Measurements from ENCODE around the gene PLXNA3.

The PLXNA3 gene

DNA sequence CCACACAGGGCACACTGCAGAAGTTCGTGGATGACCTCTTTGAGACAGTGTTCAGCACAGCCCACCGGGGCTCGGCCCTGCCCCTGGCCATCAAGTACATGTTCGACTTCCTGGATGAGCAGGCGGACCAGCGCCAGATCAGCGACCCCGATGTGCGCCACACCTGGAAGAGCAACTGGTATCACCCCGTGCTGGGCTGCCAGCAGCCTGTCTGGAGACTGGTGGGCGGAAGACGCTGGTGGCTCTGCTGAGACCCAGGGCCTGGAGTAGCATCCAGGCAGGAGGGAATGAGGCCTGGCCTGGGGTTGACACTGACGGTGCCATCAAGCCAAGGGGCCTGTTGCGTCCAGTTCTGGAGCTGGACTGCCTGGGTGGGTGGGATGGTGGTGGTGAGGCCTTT is 12.4 kb downstream of the PLXNA3 start:
- TF ChIP-seq, protein P1, sequence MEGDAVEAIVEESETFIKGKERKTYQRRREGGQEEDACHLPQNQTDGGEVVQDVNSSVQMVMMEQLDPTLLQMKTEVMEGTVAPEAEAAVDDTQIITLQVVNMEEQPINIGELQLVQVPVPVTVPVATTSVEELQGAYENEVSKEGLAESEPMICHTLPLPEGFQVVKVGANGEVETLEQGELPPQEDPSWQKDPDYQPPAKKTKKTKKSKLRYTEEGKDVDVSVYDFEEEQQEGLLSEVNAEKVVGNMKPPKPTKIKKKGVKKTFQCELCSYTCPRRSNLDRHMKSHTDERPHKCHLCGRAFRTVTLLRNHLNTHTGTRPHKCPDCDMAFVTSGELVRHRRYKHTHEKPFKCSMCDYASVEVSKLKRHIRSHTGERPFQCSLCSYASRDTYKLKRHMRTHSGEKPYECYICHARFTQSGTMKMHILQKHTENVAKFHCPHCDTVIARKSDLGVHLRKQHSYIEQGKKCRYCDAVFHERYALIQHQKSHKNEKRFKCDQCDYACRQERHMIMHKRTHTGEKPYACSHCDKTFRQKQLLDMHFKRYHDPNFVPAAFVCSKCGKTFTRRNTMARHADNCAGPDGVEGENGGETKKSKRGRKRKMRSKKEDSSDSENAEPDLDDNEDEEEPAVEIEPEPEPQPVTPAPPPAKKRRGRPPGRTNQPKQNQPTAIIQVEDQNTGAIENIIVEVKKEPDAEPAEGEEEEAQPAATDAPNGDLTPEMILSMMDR (IDR thresholded peaks at IDR 0.05; ENCODE audit: insufficient read depth, low read depth, low read length, missing control alignments), result no peak
- no peak for DNase-seq (ENCODE audit: low read depth)
- no peak overlapping the region for H3K4me3 ChIP-seq (ENCODE audit: low read depth, low read length)

DNA sequence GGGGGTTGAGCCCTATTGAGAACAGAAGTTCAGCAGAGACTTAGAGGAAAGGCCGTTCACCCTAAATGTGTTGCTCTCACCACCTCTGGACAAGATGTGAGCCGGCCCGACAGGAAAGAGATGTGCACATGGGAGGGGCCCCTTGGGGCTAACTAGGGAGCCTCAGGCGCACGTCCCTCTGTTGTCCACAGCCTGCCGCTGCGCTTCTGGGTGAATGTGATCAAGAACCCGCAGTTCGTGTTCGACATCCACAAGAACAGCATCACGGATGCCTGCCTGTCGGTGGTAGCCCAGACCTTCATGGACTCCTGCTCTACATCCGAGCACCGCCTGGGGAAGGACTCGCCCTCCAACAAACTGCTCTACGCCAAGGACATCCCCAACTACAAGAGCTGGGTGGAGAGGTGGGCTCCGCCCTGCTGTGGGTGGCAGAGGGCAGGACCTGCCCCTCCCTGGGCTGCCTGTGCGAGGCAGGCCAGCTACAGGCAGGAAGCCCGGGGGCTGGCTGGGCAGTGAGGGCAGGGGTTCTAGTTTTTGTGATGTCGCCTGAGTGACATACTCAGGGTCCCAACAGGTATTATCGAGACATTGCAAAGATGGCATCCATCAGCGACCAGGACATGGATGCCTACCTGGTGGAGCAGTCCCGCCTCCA is 13.0 kb downstream of the PLXNA3 start:
- TF ChIP-seq, protein P1 (IDR thresholded peaks at IDR 0.05; ENCODE audit: insufficient read depth, low read depth, low read length, missing control alignments), result no peak

DNA sequence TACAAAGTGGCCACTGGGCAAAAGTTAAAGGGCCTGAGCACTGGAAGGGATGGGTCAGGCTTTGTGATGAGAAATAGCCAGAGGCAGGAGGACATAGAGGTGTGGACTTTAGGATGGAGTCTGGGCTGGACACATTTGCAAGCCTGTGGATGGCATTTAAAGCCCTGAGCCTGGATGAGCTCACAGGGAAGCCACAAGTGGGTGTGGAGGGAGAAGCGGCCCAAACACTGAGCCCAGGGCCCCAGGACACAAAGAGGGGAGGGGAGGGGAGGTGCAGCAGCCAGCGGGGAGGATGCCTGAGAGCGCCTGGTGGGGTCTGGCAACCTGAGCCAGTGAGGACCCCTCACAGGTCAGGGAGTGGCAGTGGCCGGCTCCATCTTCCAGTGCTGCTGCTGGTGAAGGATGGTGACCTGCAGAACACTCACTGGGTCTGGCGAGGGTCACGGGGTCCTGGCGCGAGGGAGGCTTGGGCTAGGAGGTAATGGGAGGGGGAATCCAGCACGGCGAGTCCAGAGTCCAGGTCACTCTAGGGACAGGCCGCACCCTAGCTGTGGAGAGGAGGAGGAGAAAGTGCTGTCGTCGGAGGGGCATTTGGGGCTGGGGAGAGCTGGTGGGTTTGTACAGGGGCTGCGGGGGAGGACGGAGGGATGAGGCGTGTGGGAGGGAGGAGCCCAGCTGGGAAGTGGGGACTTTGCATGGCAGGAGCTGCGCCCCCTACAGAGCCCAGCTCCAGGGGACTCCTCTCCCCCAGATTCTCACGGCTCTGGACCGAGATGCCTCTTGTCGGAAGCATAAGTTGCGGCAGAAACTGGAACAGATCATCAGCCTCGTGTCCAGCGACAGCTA is 14.0 kb downstream of the PLXNA3 start:
- TF ChIP-seq, protein P1 (IDR thresholded peaks at IDR 0.05; ENCODE audit: insufficient read depth, low read depth, low read length, missing control alignments), result no peak
- no peak overlapping the region for H3K4me3 ChIP-seq (ENCODE audit: low read depth, low read length)
- no peak for DNase-seq (ENCODE audit: low read depth)

More for the DNA sequence above, 13.0 kb downstream of the PLXNA3 start:
- no peak overlapping the region for H3K4me3 ChIP-seq (ENCODE audit: low read depth, low read length)
- no peak for DNase-seq (ENCODE audit: low read depth)

DNA sequence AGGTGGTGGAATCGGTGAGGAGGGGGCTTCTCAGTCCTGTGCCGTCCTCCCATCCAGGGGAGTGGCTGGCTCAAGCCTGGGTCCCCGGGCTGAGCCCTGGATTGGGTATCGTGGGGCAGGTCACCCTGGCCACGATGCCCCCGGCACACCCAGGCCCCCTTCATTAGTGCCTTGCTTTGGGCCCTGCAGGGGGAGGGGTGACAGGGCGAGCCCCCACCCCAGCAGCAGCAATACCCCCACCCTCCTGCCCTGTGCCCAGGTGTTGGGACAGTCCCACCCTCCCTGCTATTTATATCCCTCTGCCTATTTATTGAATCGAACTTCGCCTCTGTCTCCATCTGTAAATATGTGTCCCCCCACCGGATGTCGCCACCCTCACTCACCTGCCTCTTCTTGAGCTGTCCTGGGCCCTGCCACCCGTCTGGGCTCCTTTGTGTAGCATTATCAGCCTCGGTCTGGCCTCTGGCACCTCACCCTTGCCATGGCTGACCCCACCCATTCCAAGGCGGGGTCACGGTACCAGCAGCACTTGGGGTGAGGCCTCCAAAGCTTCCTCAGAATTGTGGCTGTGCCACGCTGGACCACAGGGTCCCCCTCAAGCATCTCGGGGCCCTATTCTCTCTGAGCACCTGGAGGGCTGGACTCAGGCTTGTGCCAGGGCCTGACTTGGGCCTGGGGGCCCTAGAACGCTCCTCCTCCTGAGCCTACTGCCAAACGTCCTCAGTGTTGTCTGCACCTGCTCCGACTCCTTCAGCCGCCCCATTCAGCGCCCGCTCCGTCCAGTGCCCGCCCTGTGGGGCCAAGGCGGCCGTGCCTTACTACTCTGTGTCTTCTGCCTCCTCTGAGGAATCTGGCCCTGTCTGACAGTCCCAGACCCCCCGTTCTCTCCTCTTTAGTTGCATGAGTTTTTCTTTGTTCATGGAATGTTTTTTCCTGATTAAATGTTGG is 14.9 kb downstream of the PLXNA3 start:
- DNase-seq (ENCODE audit: low read depth), result no peak
- TF ChIP-seq, protein P1 (IDR thresholded peaks at IDR 0.05; ENCODE audit: insufficient read depth, low read depth, low read length, missing control alignments), result no peak

DNA sequence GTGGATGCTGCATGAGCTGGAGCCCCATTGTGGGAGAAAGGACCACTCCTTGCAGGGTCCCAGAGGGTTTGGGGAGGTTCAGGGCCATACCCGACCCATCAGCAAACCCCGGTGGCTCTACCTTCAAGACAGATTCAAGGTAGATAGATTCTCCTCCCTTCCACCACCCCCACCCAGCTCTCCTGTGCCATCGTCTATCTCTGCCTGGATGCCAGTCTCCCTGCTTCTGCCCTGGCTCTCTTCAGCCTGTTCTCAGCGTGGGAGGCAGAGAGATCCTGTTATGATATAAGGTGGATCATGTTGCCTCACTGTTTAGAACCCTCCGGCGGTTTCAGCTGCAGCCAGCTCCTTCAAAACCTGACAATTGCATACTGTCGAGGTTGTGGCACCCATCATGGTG is 15.6 kb downstream of the PLXNA3 start:
- DNase-seq (ENCODE audit: low read depth), result no peak
- H3K4me3 ChIP-seq (ENCODE audit: low read depth, low read length), result no peak overlapping the region
- TF ChIP-seq, protein P1 (IDR thresholded peaks at IDR 0.05; ENCODE audit: insufficient read depth, low read depth, low read length, missing control alignments), result no peak

More for the DNA sequence above, 14.9 kb downstream of the PLXNA3 start:
- no peak overlapping the region for H3K4me3 ChIP-seq (ENCODE audit: low read depth, low read length)

DNA sequence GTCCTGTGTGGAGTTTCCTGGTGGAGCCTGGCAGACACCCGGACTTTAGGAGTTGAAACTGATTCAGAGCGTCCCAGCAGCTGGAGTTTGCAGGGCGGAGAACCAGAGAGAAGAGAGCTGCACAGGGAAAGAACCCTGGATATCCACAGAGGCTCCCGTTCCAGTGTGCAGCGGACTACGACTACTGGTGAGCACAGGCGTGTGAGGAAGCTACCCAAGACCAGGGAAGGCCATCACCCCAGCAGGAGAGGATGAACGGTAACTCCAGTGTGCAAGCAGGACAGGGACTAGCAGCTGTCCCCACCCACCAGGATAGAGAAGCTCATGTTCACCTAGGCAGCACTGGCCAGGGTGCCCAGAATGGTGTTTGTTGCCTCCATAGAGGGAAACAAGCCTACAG is 18.7 kb downstream of the PLXNA3 start:
- TF ChIP-seq, protein P1 (IDR thresholded peaks at IDR 0.05; ENCODE audit: insufficient read depth, low read depth, low read length, missing control alignments), result no peak
- no peak for DNase-seq (ENCODE audit: low read depth)
- H3K4me3 ChIP-seq (ENCODE audit: low read depth, low read length), result no peak overlapping the region
